Muscle of arm (tissue), 12 donors: ENCODE results near the gene PRKG1. TPM values are rescaled to one million over a fixed set of nuclear protein-coding genes. Genes with fewer than 3 reads are reported as not detected.
"Not testable (repeated sequence)": the region's sequence is repeated elsewhere in the genome, so short reads cannot be mapped to it uniquely, and the experiment has no call there.

Experiments
- DNase-seq: peaks from one replicate; pipeline ENCODE4 v3.0.0-alpha.2; 2013
- polyA plus RNA-seq, 12 donors: library from polyadenylated mRNA; unstranded; fragments of 120-200 nt; gene quantifications; one replicate each; pipeline ENCODE4 v1.2.1, GENCODE V29; 2013; ENCODE audit not compliant: insufficient read length in 12 of 12

PRKG1 gene
- polyA plus RNA-seq, 12 donors: 26.8 to 335 (median 50.4) TPM

GRCh38 chr10:51427758-51428157, 353.5 kb downstream of the PRKG1 start:
- DNase-seq: no peak

GRCh38 chr10:51430506-51430905, 356.2 kb downstream of the PRKG1 start:
- DNase-seq: no peak

- peak; percentile 22 for DNase-seq
Measured at GRCh38 chr10:51433949-51434475, 359.7 kb downstream of the PRKG1 start.

GRCh38 chr10:51436805-51437204, 362.5 kb downstream of the PRKG1 start:
- no peak for DNase-seq

GRCh38 chr10:51439645-51440044, 365.4 kb downstream of the PRKG1 start:
- DNase-seq: no peak

GRCh38 chr10:51445588-51445987, 371.3 kb downstream of the PRKG1 start:
- DNase-seq: no peak

- DNase-seq: no peak
Measured at GRCh38 chr10:51447119-51447518, 372.8 kb downstream of the PRKG1 start.

- DNase-seq: not testable (repeated sequence)
Measured at GRCh38 chr10:51455762-51456161, 381.5 kb downstream of the PRKG1 start.

- no peak for DNase-seq
Measured at GRCh38 chr10:51459476-51459875, 385.2 kb downstream of the PRKG1 start.

- DNase-seq: no peak
Measured at GRCh38 chr10:51462076-51462779, 387.9 kb downstream of the PRKG1 start.

GRCh38 chr10:51468424-51468823, 394.1 kb downstream of the PRKG1 start:
- DNase-seq: no peak

GRCh38 chr10:51469686-51470085, 395.4 kb downstream of the PRKG1 start:
- DNase-seq: no peak

GRCh38 chr10:51471271-51471670, 397.0 kb downstream of the PRKG1 start:
- DNase-seq: no peak

GRCh38 chr10:51472154-51472553, 397.9 kb downstream of the PRKG1 start:
- DNase-seq: no peak

GRCh38 chr10:51479711-51480110, 405.4 kb downstream of the PRKG1 start:
- no peak for DNase-seq

GRCh38 chr10:51485668-51486067, 411.4 kb downstream of the PRKG1 start:
- DNase-seq: no peak

GRCh38 chr10:51487576-51487975, 413.3 kb downstream of the PRKG1 start:
- peak; percentile 20 for DNase-seq

- no peak for DNase-seq
Measured at GRCh38 chr10:51488766-51489408, 414.6 kb downstream of the PRKG1 start.

- no peak for DNase-seq
Measured at GRCh38 chr10:51498424-51498823, 424.1 kb downstream of the PRKG1 start.

- DNase-seq: peak; percentile 16
Measured at GRCh38 chr10:51501396-51501795, 427.1 kb downstream of the PRKG1 start.

- no peak for DNase-seq
Measured at GRCh38 chr10:51502124-51502523, 427.8 kb downstream of the PRKG1 start.

GRCh38 chr10:51503378-51503777, 429.1 kb downstream of the PRKG1 start:
- DNase-seq: no peak

- DNase-seq: no peak
Measured at GRCh38 chr10:51507476-51507875, 433.2 kb downstream of the PRKG1 start.
